Activated T-cell treated with anti-CD3 and anti-CD28 coated beads, Interleukin-2, amount 50 U/mL, for 1 hour (primary cell): ENCODE data around the gene TESMIN.

Experiments used
- DNase-seq: peaks from one replicate; pipeline ENCODE4 v3.0.0-alpha.2; 2020

TESMIN gene

DNA sequence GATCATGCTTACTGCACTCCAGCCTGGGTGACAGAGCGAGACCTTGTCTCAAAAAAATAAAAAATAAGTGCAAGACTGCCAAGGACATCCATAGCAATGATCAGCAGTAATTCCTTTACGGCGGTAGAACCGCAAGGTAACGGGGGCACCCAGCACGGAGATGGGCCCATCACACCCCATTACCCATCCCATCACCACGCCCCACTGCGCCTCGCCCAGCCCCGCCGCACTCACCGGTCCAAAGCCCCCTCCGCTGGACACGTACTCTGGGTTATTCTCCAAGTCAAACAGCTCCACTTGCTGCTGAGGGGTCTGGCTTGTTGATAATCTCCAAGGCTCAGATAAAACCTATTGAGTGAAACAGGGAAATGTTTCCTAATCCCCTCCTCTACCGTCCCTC lies 8.7 kb upstream of the TESMIN start:
- no peak for DNase-seq

DNA sequence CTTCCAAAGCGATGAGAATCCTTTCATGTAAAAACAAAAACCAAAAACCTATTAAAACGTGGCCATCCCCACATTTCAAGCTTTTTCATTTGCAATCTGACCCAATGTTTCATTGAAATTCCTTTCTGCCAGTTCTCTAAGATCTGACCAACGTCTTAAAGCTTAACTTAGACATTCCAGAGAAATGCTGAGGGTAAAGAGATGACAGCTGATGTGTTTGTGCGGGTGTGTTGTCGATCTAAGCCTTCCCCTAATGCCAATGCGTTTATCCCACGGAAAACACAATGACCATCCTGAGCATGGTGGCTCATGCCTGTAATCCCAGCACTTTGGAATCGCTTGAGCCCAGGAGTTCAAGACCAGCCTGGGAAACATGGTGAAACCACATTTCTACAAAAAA lies 6.4 kb upstream of the TESMIN start:
- no peak for DNase-seq

DNA sequence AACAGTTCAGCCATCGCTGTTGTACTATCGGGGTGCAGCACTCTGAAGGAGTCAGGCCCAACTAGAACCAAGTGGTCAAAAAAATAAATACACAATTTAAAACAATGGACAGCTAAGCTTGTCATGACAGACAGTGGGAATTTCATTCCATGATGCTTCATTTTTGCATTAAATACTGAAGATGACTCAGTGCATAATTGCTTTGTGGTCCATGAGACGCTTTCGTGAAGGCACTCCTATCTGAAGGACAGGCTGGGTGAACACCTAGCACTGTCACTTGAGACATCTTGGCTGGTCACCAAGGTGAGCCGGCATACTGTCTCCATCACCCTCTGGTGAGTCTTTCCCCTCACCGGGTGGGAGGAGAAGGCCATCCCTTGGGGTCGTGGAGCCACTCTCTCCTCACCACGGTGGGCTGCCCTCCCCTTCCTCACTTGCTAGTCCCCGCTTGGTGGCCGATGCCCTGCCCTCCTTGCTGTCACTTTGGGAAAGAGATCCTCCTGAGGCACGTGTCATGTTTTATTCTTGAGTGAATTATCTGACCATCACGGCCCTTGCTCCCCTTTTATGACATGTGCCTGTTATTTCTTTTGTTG lies 4.9 kb upstream of the TESMIN start:
- DNase-seq: no peak

DNA sequence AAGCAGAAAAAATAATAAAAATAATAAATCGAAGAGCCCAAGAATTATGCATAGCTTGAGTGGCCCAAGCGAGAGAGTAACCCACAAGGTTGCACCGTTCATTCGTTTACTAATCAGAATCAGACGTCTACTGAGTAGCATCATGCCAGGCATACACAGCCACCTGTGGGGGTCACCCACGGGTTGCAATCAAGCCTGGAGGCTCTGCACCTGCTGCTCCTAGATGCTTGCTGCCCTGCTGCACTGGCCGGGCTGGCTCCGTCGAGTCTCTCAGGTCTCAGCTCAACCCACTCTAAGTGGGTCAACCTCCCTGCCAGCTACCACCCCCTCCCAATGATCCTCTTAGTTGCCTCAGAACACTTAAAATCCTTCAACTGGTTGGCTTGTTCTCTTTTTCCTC lies 2.0 kb upstream of the TESMIN start:
- no peak for DNase-seq

DNA sequence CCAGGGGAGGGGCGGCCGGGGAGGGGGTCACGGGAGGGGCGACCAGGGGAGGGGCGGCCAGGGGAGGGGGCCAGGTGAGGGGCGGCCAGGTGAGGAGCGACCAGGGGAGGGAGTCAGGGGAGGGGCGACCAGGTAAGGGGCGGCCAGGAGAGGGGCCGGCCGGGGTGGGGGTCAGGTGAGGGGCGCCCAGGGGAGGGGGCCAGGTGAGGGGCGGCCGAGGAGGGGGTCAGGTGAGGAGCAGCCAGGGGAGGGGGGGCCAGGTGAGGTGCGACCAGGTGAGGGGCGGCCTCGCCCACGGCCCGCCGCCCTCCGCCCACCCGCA lies 355 bp downstream of the TESMIN start:
- no peak for DNase-seq

DNA sequence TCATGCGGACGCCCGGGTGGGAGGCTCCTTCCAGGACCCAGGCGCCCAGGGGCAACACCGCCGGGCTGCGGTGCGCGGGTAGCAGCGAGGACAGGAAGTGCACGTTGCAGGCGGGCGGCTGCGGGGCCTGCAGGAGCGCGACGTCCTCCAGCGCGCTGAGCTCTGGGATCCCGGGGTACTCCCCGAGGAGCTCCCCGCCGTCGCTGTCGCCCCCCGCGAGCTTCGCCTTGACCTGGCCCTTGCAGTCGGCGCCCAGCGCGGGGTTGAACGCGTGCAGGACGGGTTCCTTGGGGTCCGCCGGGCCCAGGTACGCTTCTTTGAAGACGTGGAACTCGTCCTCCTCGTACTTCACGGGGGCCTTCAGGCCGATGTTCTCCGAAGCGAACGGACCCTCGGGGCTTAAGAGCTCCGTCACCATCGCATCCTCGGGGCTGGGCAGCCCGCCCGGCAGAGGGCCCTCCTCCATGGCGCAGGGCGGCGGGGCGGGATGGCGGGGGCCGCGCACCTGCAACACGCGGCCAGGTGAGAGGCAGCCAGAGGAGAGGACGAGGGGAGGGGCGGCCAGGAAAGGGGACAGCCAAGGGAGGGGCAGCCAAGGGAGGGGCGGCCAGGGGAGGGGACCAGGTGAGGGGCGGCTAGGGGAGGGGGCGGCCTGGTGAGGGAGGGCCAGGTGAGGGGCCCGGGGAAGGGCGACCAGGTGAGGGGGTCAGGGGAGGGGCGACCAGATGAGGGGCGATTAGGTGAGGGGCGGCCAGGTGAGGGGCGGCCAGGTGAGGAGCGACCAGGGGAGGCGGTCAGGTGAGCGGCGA lies 921 bp downstream of the TESMIN start:
- DNase-seq: peak; percentile 40

DNA sequence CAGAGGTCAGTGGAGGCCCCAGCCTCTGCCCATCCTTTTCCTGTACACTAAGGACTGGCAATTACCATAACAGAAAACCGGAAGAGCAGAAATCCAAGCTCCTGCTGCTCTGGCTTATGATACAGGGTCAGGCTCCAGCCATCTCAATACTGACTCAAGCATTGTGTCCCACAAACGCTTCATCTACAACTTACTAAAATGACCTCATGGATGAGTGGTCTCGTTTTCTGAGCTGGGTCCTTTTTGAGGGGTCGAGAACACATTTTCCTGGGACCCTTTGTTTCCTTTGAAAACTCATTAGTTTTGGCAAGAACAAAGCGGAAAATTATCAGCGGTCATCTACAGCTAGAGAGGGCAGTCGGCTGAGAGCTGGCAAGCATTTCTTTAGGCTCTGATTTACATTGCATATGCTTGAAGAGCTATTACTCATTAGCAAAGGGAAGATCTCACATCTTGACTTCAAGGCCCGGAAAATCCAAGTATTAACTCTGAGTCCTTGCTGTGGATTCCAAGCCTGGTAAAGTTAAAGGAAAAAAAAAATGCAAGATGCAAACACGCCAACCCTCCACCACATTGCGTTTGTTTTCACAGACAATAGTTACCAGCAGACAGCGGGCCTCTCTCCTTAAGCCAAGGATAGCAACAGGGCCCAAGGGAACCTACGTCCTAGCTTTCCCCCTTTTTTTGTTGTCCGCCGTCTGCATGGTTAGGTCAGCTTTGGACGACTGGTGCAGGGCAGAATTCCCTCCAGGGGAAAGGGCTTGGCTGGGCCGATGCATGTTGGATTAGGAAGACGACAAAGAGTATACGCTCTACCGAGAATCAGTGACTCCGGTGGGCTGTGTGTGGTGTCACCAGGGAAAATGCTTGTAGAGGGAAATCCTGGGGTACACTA lies 1.8 kb downstream of the TESMIN start:
- no peak for DNase-seq

DNA sequence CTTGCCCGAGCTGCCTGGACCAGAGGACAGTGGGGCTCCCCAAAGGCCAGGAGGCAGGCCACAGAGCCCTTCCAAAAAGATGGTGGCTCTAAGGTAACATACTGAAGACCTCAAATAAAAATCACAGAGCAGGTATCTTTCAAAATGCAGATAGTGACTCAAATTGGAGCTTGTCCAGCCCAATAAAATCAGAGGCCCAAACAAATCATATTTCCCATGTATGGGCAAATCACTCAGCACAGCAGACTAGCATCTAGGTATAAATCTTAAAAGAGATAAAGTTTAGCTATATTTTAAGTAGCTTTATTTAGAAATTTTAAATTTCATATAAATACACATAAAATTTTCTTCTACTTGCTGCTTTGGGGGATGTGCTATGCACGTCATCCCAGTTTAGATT lies 3.3 kb downstream of the TESMIN start:
- no peak for DNase-seq

DNA sequence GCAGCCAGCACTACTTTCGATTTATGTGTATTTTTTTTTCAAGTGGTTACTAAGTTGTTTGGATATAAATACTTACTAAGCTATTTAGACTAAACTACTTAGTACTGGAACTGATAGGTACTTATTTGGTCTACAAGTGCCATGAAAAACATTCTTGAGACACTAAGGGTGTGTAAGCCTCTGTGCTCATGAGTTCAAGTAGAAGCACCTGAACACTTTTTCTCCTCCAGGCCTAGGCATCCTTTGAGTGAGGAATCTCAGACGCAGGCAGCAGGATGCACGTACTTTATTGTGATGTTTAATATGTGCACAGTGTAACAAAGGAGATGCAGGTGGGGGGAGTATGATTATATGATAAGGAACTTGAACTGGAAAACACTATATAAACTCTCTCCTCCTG lies 7.8 kb downstream of the TESMIN start:
- DNase-seq: no peak

DNA sequence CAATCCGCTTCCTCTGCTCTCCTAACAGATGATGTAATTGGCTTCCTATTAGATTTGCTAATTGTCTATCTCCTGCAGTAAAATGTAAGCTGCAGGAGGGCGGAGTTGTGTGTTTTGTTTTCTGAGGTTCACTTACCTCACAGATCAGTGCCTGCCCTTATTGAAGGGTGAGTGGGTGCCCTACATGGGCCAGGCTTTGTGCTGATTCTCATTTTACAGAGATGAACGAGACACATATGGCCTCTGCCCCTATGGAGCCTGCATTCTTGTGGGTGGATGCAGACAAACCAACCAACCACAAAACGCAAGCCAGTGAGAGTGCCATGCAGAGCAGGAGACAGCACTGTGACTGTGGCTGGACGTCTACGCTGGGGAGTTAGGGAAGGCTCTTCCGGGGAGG lies 9.9 kb downstream of the TESMIN start:
- no peak for DNase-seq

DNA sequence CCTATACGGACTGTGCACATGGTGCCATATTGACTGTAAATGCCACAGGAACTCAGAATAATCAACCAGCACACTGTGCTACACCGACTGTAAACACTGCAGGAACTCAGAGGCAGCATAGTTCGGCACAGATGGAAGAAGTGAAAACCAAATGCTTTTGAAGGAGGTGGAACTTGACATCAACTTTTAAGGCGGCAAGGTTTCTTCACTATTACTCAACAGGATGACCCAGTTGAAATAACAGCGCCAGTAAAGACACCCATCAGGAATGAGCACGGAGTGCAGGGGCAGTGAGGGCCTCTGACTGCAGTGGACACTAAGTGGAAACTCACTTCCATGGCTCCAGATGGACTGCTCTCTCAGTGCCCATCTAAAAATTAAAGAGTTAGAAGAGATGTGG lies 15.7 kb downstream of the TESMIN start:
- DNase-seq: no peak

DNA sequence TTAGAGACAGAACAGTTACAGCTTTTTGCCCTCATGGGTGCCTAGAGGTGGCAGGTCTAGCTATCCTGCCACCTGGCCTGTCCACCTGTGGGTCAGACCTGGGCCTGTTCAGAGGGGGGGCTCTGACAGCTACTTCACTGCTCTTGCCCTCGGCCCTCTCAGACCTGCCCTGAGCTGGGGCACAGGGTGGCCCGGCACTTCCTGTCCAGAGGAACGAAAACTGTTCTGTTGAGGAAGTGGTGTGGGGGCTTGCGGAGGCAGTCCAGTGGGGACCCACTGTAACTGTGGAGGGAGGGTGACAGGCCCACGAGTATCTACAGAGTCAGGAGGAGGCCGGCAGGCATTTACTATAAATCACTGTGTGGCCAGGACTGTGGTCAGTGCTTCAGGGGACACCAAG lies 16.2 kb downstream of the TESMIN start:
- no peak for DNase-seq

DNA sequence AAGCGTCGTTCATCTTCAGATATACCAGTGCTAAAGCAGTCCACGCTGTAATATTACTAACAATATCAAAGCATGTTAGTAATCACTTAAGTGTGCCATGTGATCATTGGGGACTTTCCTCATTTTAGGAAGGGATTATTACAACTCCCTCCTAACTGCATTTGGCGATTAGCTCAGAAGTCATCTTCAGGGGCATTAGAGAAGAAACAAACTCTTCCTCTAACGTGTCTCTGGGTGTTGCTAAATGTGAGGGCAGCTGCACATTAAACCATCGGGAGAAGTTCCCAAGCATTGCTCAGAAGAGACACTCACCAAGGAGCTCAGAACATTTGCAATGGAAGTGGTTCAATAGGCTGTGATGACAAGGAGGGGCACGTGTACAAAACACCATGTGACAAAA lies 17.2 kb downstream of the TESMIN start:
- no peak for DNase-seq

DNA sequence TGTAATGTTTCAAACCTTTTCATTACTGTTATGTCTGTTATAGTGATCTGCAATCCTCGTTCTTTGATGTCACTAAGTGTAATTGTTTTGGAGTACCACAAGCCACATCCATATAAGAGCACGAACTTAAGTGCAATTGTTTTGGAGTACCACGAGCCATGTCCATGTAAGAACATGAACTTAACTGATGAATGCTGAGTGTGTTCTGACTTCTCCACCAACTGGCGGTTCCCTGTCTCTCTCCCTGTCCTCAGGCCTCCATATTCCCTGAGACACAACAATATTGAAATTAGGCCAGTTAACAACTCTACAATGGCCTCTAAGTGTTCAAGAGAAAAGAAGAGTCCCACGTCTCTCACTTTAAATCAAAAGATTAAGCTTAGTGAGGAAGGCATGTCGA lies 23.5 kb downstream of the TESMIN start:
- DNase-seq: no peak

DNA sequence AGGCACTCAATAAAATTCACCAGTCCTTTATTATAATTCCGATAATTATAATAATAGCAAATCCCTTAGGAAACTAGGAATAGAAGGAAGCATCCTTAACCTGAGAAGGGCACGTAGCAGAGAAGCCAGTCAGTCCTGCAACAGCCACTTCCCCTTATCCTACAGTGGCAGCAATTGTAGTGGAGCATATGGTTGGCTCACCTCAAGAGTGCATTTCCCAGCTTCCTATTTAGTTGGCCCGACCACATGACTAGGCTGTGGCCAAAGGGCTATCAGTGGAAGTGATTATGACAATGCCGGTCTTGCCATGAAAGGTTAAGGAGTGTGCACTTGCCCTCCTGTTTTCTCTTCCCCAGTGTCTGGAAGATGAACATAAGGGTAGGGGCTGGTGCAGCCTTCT lies 27.0 kb downstream of the TESMIN start:
- no peak for DNase-seq

DNA sequence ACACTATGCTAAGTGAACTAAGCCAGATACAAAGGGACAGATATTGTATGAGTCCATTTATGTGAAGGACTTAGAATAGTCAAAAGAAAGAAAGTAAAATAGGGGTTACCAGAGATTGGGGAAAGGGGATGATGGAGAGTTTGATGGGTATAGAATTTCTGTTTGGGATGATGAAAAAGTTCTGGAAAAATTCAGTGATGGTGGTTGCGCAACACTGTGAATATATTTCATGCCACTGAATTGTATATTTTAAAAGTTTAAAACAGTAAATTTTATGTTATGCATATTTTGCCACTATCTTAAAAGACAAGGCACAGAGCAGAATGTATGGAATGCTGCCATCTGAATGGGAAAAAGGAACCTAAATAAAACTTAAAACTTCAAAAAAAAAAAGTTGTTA lies 29.2 kb downstream of the TESMIN start:
- DNase-seq: no peak

DNA sequence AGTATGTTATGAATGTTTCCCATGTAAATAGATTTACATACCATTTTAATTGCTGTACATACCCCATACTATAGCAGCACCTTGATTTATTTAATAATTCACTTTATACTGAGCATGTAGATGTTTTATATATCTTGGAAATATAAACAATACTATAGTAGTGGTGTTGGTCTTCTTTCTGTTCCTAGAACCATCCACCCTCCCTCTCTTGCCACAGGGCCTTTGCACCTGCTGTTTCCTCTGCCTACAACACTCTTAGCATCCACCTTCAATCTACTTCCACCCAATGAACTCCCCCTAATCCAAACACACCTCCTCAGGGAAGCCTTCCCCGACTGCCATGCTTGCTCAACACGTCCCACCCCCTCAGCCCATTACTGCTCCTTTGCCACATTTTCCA lies 30.2 kb downstream of the TESMIN start:
- DNase-seq: no peak

DNA sequence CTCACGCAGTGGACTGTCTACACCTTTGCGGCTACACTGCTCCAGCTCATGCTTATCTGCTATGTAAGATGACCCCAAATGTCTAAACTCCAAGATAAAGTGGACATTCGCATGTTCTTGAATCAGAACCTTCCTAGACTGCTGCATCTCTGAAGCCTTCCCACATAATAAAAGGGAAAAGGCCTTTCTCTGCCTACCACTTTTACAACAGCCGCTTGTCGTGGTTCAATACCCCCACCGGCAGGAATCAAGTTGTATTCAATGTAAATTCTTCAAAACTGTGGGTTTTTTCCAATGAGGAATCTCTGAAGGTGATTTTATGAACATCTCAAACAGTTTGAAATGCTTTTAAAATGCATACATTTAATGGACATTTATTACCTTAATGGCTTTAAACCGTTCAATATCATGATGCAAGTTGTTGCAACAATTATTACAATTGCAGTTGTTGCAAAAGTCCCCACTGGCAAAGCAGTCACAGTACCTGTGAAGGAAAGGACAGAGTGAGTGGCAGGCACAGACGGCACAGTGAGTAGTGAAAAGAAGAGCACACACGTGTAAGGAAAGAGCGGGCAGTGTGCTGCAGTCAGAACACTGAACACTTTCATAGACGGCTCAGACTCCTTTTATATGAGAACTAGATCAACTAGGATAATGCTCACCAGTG lies 35.7 kb downstream of the TESMIN start:
- no peak for DNase-seq

DNA sequence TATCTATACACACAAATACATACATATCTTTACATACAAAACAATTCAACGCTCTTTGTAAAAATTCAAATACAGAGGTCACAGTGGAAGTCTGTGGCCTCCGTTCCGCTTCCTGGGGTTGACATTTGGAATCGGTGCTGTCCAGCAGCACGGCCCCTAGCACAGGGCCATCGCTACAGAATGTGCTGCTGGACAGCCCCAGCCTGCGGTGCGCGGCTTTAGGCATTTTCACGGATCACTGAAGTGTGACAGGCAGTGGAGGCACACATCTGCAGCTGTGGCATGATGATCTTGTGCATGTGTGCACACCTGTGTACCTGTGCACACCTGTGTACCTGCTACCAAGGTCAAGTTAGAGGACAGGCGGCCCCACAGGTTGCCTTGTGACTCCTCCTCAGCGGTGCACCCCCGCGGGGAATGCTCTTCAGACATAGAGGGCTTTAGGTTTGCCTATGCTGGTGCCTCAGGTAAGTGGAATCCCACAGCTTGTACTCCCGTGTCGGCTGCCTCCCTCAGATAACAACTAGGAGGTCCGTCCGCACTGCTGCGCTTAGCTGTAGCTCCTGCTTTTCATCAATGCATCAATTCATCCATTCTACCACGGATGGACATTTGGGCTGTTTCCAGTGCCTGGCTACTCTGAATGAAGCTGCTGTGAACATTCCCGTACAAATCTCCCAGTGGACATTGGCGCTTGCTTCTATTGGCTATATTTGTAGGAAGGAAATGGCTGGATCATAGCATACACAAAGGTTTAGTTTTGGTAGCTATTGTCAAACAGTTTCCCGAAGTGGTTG lies 37.1 kb downstream of the TESMIN start:
- DNase-seq: no peak

DNA sequence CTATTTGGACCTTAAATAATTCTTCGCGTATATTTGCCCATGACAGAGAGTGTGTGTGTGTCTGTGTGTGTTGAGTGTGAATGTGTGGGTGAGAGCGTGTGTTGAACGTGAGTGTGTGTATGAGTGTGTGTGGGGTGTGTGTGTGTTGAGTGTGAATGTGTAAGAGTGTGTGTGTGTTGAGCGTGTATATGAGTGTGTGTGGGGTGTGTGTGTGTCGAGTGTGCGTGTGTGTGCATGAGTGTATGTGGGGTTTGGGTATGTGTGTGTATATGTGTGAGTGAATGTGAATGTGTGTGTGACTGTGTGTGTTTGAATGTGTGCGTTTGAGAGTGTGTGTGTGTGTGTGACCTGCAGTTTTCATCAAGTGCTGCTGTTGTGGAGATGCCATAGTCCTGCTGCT lies 40.2 kb downstream of the TESMIN start:
- DNase-seq: no peak

DNA sequence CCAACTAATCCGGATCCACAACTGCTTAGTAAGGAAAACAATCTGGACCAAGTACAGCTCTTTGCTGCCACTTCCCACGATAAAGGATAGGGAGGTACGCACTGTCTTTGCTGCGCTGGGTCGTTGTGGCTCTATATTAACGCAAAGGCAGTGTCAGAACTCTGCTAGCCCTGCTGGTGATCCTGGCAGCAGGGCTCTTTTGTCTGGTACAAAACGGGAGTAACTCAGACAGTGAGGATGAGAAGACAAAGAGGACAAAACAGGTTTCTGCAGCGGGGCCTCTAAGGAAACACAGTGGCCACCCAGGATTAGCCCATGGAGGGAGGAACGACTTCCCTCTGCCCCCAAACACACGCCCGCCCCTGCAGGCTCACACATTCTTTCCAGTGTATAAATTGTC lies 40.9 kb downstream of the TESMIN start:
- DNase-seq: no peak

DNA sequence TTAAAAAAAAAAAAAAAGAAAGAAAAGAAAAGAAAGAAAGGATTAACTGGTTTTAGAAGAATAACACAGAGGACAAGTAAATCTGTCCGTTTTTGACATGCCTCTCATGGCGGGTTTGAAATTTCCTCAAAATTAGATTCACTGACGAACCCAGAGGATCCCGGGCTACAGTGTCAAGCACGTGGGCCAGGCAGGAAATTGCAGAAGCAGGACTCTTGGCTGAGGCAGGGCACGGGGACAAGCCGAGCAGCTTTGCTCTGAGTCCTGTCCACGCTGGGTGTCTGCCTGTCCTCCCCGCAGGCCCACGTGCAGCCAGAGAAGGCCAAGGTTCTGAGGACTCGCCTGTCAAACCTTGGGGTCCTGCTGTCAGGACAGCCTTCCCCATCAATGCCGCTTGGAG lies 42.3 kb downstream of the TESMIN start:
- no peak for DNase-seq

DNA sequence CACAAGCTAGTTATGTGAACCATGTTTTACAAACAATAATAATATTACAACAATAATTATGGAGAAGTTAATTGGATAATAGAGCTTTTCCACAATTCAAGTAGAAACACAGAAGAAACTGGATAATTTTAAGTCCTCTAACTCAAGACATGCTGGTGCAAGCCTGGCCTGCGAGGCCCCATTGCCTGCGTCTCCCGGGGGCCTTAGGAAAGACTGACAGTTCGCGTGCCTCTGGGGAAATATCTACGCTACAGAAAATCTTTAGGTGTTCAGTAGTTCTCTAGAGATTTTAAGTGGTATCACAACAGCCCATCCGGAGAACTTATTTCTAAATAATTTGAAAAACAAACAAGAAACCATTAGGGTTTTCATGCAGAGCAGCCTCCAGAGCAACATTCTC lies 43.8 kb downstream of the TESMIN start:
- DNase-seq: no peak
